Kidney (tissue), 14 donors: Measurements from ENCODE around the gene CRTC2. TPM values are rescaled to one million over a fixed set of nuclear protein-coding genes. Genes with fewer than 3 reads are reported as not detected.
A peak's percentile ranks its signal among the peaks of the same experiment; 100 is the strongest.
"Not testable (repeated sequence)": the region's sequence is repeated elsewhere in the genome, so short reads cannot be mapped to it uniquely, and the experiment has no call there.

ENCODE experiments used
- DNase-seq, 5 donors: peaks; one replicate each; pipeline ENCODE4 v3.0.0-alpha.2; 2013 to 2020
- FAIRE-seq: peaks from 2 replicates; lab custom pipeline; 2012; peaks lifted over from hg19 to GRCh38; lab: Jason Lieb, UNC
- H3K27ac ChIP-seq, 2 donors: one replicate each; pipeline ENCODE4 v1.7.0; 2013; ENCODE audit warnings: low read depth in 2 of 2, low read length in 2 of 2, inconsistent platforms in 1 of 2
- H3K27me3 ChIP-seq: one replicate; pipeline ENCODE4 v1.7.1; 2013; ENCODE audit warnings: low read length, inconsistent platforms; ENCODE audit not compliant: control insufficient read depth, insufficient read depth
- H3K36me3 ChIP-seq, 3 donors: one replicate each; pipeline versions ENCODE4 v1.7.0 to v1.7.1; 2013; ENCODE audit warnings: low read length in 3 of 3, control low read depth in 1 of 3, inconsistent platforms in 1 of 3; ENCODE audit not compliant: insufficient read depth in 3 of 3, control insufficient read depth in 2 of 3
- H3K4me1 ChIP-seq, 3 donors: one replicate each; pipeline versions ENCODE4 v1.7.0 to v1.7.1; 2013; ENCODE audit warnings: low read length in 3 of 3, inconsistent platforms in 1 of 3, low read depth in 1 of 3; ENCODE audit not compliant: control insufficient read depth in 2 of 3, insufficient read depth in 2 of 3
- H3K4me3 ChIP-seq, 3 donors: one replicate each; pipeline versions ENCODE4 v1.7.0 to v1.8.1; 2013; ENCODE audit warnings: low read length in 3 of 3, control low read depth in 1 of 3, inconsistent platforms in 1 of 3
- H3K9ac ChIP-seq, 3 donors: one replicate each; pipeline versions ENCODE4 v1.7.0 to v1.7.1; 2013; ENCODE audit warnings: low read length in 3 of 3, control low read depth in 1 of 3, inconsistent platforms in 1 of 3
- H3K9me3 ChIP-seq, 3 donors: one replicate each; pipeline versions ENCODE4 v1.7.0 to v1.7.1; 2013; ENCODE audit warnings: low read length in 3 of 3, control low read depth in 1 of 3, inconsistent platforms in 1 of 3; ENCODE audit not compliant: control insufficient read depth in 2 of 3, insufficient read depth in 1 of 3
- CTCF ChIP-seq: IDR thresholded peaks from 3 replicates; pipeline ENCODE4 v1.5.1; 2012; ENCODE audit warnings: mild to moderate bottlenecking, moderate library complexity, borderline replicate concordance; ENCODE audit not compliant: insufficient read depth; ENCODE audit errors: extremely low read depth
- intact Hi-C: fragments of 100-400 bp; cut with DNase I; formaldehyde crosslinking; loops from one replicate; pipeline ENCODE4 v1.11.1; 2022
- polyA plus RNA-seq: library from polyadenylated mRNA; stranded (reverse); fragments of 350-450 nt; fragmentation: Illumina TruSeq; extraction: RNeasy Lipid Tissue Mini Kit (QIAGEN cat#74804); gene quantifications from one replicate; pipeline ENCODE4 v1.2.3, GENCODE V29; 2014; ENCODE audit warnings: low read depth, low replicate concordance; ENCODE audit not compliant: insufficient read depth
- total RNA-seq: library from RNA; stranded (reverse); fragmentation: NEBNext Ultra II Directional; extraction: Animal tissue kit (Norgen Biotek cat#: 25700); gene quantifications from one replicate; pipeline ENCODE4 v1.2.1, GENCODE V29; 2021
- donor health status: control.
- donor health status: control.
- donor health status: control.
- donor health status: control.
- donor health status: control.
- donor health status: DM: yes; HTN: yes; CAD: no.
- donor health status: Normal renal cell carcinoma (clear cell type).

Gene CRTC2
- total and polyA plus RNA-seq, 2 donors from 2014 or later = 28.6 to 44.8 TPM

DNA sequence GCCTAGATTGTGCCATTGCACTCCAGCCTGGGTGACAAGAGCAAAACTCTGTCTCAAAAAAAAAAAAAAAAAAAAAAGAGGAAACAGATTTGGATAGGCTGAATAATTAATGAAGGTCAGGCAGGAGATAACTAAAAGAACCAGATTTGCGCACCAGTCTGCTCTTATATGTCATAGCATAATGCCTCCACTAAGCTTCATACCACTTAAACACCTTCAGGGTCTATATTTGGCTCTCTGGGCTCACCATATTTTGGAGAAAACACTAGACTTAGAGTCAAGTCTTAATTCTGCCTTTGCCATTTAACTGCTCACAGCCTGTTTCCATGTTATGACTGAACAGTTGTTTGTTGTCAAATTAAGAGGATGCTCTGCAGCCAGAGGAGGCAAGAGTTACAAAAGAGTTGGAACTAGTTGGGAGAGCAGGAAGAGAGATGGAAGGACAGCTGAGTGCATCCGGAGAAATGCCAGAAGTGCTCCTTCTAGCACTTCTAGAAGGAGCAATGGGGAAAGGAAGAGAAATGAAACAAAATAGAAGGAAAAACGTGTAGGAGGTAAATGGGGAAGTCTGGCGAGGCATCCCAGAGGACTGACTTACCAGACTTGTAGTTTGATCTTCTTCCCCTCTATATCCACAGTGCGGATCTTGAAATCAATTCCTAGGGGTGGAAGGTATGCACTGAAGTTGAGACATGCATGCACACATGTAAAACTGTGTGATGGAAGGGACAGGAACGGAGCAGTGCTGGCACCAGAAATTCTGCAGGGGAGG, 25.9 kb upstream of the CRTC2 start:
- Histone ChIP-seq H3K9ac (no peak overlapping the region), H3K4me1 (peaks cover 0 to 15% (median 6%) of the 10 kb centered on the region in 3 donors), H3K27ac (no peak overlapping the region), H3K9me3 (no peaks in the 10 kb centered on the region), H3K4me3 (peak overlapping the region in 2 of 3 donors; percentile 13 to 17), H3K27me3 (no peaks in the 10 kb centered on the region), H3K36me3 (no peaks in the 10 kb centered on the region)
- FAIRE-seq (no peak), DNase-seq (peak in 2 of 5 donors; percentile 31 to 73)
- TF ChIP-seq CTCF = no peak
- intact Hi-C loops = loop anchor here (10.0 kb wide), 1 partner anchor 190 kb away; no protein-coding TSS in a partner anchor

DNA sequence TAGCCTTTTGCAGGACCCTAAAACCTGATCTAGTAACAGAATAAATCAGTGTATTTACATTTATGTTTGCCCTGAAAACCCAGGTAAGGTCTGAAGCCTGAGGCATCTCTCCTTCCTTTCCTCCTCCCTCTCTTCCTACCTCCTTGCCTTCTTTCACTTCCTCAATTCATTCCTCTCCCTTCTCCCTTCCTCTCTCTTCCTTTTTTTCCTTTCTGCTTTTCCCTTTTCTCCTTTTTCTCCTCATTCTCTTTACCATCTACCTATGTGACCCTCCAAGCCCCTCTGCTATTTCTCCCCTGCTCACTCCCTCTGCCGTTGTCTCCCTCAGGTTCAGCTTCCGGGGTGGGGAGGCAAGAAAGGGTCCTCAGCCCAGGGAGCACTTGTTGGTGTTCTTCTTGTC, 23.3 kb upstream of the CRTC2 start:
- H3K36me3 ChIP-seq, H3K4me3 ChIP-seq, FAIRE-seq, H3K27ac ChIP-seq, H3K9ac ChIP-seq, DNase-seq, H3K27me3 ChIP-seq, H3K9me3 ChIP-seq: not testable (repeated sequence)
- intact Hi-C loops = loop anchor here (10.0 kb wide), 1 partner anchor 187 kb away; no protein-coding TSS in a partner anchor
- peaks cover 0 to 19% (median 4%) of the 10 kb centered on the region in 3 donors for H3K4me1 ChIP-seq

DNA sequence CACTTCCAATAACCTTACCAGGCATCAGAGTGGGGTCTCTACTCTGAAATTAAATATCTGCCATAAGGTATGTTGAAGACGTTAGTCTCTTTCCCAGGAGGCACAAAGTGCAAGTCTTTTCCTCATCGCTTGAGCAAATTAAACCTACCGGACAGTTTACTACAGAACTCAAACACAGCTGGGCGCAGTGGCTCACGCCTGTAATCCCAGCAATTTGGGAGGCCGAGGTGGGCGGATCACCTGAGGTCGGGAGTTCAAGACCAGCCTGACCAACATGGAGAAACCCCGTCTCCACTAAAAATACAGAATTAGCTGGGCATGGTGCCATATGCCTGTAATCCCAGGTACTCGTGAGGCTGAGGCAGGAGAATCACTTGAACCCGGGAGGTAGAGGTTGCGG, 20.7 kb upstream of the CRTC2 start:
- H3K4me1 ChIP-seq, H3K9ac ChIP-seq, H3K27me3 ChIP-seq, H3K4me3 ChIP-seq, H3K9me3 ChIP-seq, FAIRE-seq, H3K27ac ChIP-seq, intact Hi-C loops, H3K36me3 ChIP-seq, DNase-seq: not testable (repeated sequence)

DNA sequence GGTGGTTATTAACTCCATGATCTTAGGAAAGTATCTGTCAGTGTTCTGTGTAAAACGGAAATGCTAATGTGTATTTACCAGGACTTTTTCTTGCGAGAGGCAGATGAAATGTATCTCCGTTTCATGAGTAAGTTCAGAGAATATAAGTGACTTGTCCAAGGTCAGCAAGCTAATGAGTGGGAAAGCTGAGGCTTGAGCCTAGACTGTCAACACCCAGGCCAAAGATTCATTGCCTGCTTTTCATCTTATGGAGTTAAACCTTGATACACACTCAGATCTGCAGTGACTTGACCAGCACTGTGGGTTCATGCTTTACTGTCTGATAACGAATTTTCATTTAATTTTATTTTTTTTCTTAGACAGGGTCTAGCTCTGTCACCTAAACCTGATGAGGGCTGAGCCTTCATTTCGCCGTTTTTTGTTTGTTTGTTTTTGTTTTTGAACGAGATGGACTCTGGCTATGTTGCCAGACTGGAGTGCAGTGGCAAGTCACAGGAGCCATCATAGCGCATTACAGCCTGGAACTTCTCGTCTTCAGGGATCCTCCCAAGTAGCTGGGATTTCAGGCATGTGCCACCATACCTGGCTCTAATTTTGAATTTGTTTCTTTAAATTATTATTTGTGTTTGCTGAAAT, 20.0 kb upstream of the CRTC2 start:
- DNase-seq (no peak), FAIRE-seq (no peak)
- H3K9ac ChIP-seq = peak overlapping the region in 2 of 3 donors; percentile 42 to 95
- intact Hi-C loops = no loop called here
- peak overlapping the region; percentile 83 to 92 for H3K27ac ChIP-seq
- TF ChIP-seq CTCF = no peak
- peaks cover 2 to 8% (median 4%) of the 10 kb centered on the region in 3 donors for H3K36me3 ChIP-seq
- H3K27me3 ChIP-seq = no peaks in the 10 kb centered on the region
- H3K4me1 ChIP-seq = peaks cover 0 to 8% (median 0%) of the 10 kb centered on the region in 3 donors
- no peaks in the 10 kb centered on the region for H3K9me3 ChIP-seq
- H3K4me3 ChIP-seq = peak overlapping the region; percentile 64 to 92 (median 91)
